GM12892 (cell line): ENCODE data around the gene TANGO2.

ENCODE experiments used
- DNase-seq: peaks from one replicate; pipeline ENCODE4 v3.0.0; 2011; ENCODE audit not compliant: insufficient read length
- FAIRE-seq: peaks from 2 replicates; lab custom pipeline; 2011; peaks lifted over from hg19 to GRCh38; lab: Jason Lieb, UNC
- POLR2A ChIP-seq: IDR thresholded peaks from 2 replicates; pipeline ENCODE4 v1.6.1; 2011; ENCODE audit warnings: low read depth, low read length, control low read depth
- POLR2AphosphoS5 ChIP-seq: IDR thresholded peaks from 2 replicates; pipeline ENCODE4 v1.6.1; 2011; ENCODE audit warnings: low read depth, low read length, control low read depth
- TAF1 ChIP-seq: IDR thresholded peaks from 2 replicates; pipeline ENCODE4 v1.6.1; 2011; ENCODE audit warnings: low read depth, mild to moderate bottlenecking, control low read depth, low read length, borderline replicate concordance

Gene TANGO2

DNA sequence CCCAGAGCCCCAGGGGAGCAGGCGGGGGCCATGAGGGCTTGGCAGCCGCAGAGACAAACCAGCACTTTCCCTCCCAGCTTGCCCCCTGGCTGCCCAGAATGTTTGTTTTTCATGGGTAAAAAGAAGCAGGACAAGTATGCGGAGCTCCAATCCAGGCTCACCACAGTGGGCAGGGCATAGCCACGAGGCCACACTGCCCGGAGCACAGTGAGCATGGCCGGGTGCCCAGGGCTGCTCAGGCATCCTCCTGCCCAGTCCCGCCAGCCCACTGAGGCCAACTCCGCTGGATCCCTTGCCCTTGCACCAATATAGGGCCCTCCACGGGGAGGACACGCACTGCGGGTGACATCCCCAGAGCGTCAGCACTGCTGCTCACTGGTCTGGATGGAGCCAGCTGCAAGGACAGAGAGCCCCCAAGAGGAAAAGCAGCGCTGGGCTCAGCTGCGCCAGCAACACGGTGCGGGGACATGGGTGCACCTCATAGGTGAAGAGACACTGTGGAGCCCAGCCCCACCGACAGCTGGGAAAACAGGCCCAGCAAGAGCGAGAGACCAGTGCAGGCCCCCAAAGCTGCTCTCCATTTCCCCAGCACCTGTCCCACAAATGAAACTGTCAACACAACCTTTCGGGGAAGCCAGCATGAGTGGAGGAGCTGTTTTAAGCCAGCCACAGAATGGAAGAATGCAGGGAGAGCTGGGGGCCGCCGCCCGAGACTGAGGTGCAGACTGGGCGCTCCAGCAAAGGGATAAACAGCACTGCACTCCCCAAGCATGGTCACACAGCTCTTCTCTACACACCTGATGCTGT is 29.1 kb upstream of the TANGO2 start:
- no peak for DNase-seq
- TF ChIP-seq TAF1 (no peak), POLR2AphosphoS5 (no peak), POLR2A (no peak)
- no peak for FAIRE-seq

- TF ChIP-seq TAF1 = no peak
- no peak for TF ChIP-seq POLR2A
- TF ChIP-seq POLR2AphosphoS5 = no peak
- FAIRE-seq = no peak
- no peak for DNase-seq
Measured at GRCh38 chr22:19992481-19992911, 28.4 kb upstream of the TANGO2 start.

GRCh38 chr22:19992921-19993355 is 28.0 kb upstream of the TANGO2 start:
- no peak for FAIRE-seq
- TF ChIP-seq POLR2A = no peak
- no peak for TF ChIP-seq TAF1
- no peak for TF ChIP-seq POLR2AphosphoS5
- DNase-seq = no peak

GRCh38 chr22:19993926-19994325 is 27.0 kb upstream of the TANGO2 start:
- no peak for FAIRE-seq
- no peak for DNase-seq
- TF ChIP-seq POLR2AphosphoS5 (no peak), POLR2A (no peak), TAF1 (no peak)

DNA sequence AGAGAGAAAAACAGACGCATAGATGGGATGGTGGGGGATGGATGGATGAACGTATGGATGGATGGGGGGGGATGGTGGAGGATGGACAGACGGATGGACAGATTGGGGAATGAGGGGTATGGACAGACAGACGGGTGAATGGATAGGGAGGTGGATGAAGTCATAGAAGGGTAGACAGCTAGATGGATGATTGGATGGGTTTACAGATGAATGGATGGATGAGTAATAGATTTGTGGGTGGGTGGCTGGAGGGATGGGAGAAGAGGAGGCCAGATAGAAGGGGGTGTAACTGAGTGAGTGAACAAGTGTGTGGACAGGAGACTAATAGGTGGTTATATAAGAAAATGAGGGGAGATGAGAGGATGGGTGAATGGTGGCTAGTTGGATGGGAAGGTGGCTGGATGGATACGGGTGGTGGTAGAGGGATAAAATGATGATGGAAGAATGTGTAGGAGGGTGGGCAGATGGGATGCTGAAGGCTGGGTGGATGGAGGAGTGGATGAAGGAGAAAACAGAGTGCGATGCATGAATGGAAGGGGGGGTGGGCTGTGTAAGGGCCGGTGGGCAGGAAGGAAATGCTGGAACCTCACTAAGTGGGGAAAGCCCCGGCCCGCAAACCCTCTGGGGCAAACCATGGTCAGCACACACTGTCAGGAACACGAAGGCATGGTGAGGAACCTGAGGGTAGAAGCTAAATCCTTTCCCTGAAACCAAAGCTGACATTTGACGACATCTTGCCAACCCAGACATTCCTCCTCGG is 25.9 kb upstream of the TANGO2 start:
- FAIRE-seq (no peak), DNase-seq (no peak)
- TF ChIP-seq TAF1 (no peak), POLR2AphosphoS5 (no peak), POLR2A (no peak)

- TF ChIP-seq TAF1 (no peak), POLR2AphosphoS5 (no peak), POLR2A (no peak)
- DNase-seq (no peak), FAIRE-seq (no peak)
Measured at GRCh38 chr22:19995611-19996339, 25.1 kb upstream of the TANGO2 start.

DNA sequence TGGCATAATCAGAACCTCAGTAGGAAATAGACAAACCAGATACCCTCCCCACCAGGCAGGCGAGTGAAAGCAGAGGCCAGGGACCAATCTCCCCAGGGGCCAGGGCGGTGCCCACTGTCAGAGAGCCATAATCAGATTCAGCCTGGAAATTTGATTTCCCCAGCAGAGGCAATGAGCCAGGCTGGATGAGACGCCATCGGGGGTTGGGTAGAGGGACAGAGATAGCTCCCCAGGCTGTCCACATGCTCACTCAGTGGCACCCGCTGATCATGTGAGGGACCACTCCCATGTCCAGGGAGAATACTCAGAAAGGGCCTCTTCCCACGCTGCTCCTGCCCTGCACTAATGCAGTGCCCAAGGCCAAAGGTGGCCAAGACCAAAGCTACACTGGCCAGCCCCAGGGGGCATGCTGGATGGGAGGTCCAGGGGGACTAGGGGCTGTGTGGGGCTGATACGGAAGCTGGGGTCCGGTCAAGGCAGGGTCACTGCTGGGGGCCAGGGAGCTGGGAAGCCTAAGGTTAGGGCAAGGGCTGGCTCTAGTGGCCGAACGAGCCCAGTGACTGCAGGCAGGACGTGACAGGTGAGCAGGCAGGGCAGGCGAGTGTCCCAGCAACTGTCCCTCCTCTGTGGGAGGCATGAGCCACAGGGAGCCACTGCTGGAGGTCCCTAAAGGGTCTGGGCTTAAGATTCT is 24.1 kb upstream of the TANGO2 start:
- no peak for FAIRE-seq
- TF ChIP-seq POLR2AphosphoS5 = no peak
- TF ChIP-seq POLR2A = no peak
- TF ChIP-seq TAF1 = no peak

DNA sequence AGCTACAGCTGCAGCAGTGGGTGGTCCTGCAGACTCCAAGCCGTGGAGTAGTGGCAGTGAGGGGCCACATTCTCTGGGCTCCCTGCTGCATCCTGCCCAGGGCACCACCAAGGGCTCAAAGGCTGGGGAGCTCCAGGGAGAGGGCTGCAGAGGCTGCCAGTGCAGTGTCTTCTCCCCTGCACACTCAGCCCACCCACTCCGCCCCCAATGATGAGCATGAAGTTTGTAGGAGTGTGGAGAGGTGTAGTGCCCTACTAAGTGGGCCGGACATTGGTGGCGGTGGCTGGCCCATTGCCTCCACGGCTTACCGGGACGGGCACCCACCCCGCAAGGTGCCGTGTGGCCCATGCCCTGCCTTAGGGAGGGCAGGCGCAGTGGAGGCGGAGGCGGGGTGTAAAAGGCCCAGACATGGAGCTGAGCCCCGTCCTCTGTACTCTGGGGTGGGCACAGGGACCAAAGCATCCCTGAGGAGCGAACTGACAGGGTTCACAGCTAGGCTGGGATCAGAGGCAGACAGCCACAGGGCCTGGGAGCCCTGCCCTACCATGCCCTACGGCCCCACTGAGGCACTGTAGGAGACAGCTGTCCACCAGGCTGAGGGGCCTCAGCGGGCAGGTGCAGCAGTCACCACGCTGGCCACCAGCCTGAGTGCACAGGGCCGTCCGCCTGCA is 23.2 kb upstream of the TANGO2 start:
- no peak for FAIRE-seq
- DNase-seq = no peak
- TF ChIP-seq TAF1 (no peak), POLR2AphosphoS5 (no peak), POLR2A (no peak)

More for the DNA sequence above, 24.1 kb upstream of the TANGO2 start:
- DNase-seq = no peak

DNA sequence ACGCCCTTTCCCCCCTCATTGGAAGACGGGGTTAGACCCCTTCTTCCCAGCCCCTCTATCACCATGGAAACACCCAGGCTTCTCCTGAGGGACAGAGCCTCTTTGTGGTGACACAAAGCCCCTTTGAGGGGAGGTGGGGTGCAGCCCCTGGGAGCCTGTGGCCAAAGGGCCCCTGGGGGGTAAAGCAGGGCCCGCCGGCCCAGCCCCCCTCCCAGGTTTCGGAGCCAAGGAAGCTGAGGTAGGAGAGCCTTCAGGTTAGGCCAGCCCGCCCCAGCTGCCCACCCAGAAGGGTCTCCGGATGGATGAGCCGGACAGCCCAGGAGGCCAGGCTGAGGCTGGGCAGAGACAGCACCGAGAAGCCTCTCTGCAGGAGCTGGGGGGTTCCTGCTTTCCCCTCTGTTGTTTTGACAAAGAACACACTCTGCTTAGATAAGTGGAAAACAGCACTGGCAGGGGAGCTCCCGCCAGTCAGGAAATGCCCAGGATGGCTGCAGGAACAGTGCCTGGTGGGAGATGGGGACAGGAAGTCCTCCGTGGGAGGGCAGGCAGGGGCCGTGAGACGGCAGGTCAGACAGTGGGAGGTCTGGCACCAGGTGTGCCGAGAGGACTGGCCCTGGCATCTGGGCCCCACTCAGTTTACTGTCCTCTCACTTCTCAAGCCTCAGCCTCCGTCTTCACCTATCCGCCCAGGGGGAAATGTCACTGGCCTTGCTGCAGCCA is 22.5 kb upstream of the TANGO2 start:
- DNase-seq (no peak), FAIRE-seq (no peak)
- TF ChIP-seq POLR2AphosphoS5 (no peak), POLR2A (no peak), TAF1 (no peak)

DNA sequence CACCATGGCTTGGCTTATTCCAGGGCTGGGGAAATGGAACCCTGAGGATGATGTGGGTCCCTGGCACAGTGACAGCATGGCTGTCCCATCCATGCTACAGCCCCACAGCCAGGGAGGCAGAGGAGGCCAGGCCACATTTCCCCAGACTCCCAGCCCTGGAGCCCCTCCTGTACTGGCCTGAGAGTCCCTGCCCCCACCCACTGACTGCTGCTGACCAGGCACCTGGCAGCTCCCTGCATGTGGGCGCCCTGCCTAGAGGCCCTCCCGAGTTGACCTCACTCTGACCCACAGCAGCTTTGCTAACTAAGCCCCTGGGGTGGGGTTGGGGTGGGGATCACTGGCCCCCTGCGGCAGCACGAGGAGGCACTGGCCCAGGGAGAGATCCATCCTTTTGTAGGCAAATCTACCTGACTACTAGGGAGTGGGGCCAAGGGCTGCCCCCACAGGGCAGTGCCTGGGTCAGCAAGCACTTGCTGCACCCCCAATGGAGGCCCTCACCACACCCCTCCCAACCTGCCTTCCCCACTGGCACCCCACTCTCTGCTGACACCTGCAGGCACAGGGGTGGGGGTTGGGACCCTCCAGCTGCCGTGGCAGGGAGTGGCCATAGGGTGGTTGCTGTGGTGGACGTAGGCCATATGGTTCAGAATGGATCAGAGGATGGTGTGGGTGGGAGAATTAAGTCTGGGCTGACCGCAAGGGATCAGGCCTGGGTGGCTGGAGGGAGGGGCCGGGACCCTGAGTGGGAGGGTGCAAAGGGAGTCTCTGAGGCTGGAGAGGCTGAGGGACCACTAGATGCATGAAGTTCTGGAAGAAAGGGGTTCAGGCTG is 21.7 kb upstream of the TANGO2 start:
- no peak for TF ChIP-seq TAF1
- DNase-seq (no peak), FAIRE-seq (no peak)
